Activated B cell treated with CpG ODN at 0.5 μM for 24 hours (primary cell): ENCODE data around the gene EXOC6. TPM values are rescaled to one million over a fixed set of nuclear protein-coding genes. Genes with fewer than 3 reads are reported as not detected.

Source experiments
- ATAC-seq: fragments of 200-7000 bp; cut with Tn5 transposase; one replicate; pipeline ENCODE4 v1.10.0; 2021; ENCODE audit warnings: low read depth, mild to moderate bottlenecking, moderate library complexity
- CTCF ChIA-PET: fragments of 350-600 bp; sonication (Branson Sonifier 250); formaldehyde crosslinking; loops from one replicate; lab custom pipeline; 2021; ENCODE audit warnings: antibody characterized with exemption; lab: Charles Lee
- POLR2A ChIA-PET: fragments of 350-600 bp; sonication (Branson Sonifier 250); formaldehyde crosslinking; loops from one replicate; lab custom pipeline; 2021; ENCODE audit warnings: antibody characterized with exemption; lab: Charles Lee
- DNase-seq: peaks from one replicate; pipeline ENCODE4 v3.0.0; 2022
- H3K27ac Mint-ChIP-seq: one replicate; pipeline ENCODE4 v1.8.0; 2020; ENCODE audit warnings: mixed read lengths
- H3K27me3 Mint-ChIP-seq: one replicate; pipeline ENCODE4 v1.8.0; 2021; ENCODE audit warnings: mixed read lengths
- H3K36me3 Mint-ChIP-seq: one replicate; pipeline ENCODE4 v1.8.0; 2021; ENCODE audit warnings: low read depth, mixed read lengths
- H3K4me1 Mint-ChIP-seq: one replicate; pipeline ENCODE4 v1.8.0; 2021; ENCODE audit warnings: mixed read lengths
- H3K4me3 Mint-ChIP-seq: one replicate; pipeline ENCODE4 v1.8.0; 2020; ENCODE audit warnings: mild to moderate bottlenecking, mixed read lengths
- H3K9me3 Mint-ChIP-seq: one replicate; pipeline ENCODE4 v1.8.0; 2020; ENCODE audit warnings: mixed read lengths
- intact Hi-C: fragments of 100-400 bp; cut with micrococcal nuclease; formaldehyde crosslinking; loops from one replicate; pipeline ENCODE4 v1.15.1; 2024
- total RNA-seq: library from RNA; stranded (reverse); gene quantifications from 2 replicates; pipeline ENCODE4 v1.2.3, GENCODE V29; 2022
- TF ChIP-seq, protein P1 (sequence below): fragments of 200-600 bp; IDR thresholded peaks from one replicate; pipeline ENCODE4 v1.8.0; 2022; ENCODE audit warnings: antibody characterized with exemption, mild to moderate bottlenecking

The EXOC6 gene
- total RNA-seq, 1 donor from 2014 or later = 17.3 TPM

DNA sequence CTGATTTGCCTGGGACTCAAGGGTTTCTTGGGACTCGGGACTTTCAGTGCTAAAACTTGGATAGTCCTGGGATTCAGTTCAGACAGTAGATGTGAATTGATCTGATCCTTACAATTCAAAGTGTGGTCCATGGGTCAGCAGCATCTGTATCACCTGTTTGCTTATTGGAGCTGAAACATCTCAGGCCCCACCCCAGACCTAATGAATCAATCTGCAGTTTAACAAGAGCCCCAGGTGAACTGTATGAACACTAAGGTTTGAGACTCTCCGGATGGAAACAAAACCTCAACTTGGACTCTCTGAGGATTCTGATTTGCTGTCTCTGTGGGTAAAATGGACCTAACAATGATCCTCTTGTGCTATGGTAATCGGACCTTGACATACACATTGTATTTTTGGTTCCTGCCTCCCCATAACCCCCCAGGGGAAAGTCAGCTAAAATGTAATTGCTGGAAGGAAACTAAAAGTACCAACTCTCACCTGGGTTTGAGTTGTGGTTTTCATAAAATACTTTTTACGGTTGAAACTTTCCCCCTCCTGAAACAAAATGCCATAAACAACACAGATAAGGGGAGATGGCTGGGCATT is 237.0 kb downstream of the EXOC6 start:
- Mint-ChIP-seq H3K36me3 (no peaks in the 10 kb centered on the region), H3K4me1 (no peaks in the 10 kb centered on the region), H3K27me3 (peaks cover 29% of the 10 kb centered on the region), H3K4me3 (no peak overlapping the region), H3K27ac (no peak overlapping the region), H3K9me3 (no peaks in the 10 kb centered on the region)
- ChIA-PET POLR2A (no interaction called here), CTCF (no interaction called here)
- ATAC-seq (no peak), DNase-seq (no peak)
- intact Hi-C loops = no loop called here
- TF ChIP-seq, protein P1, sequence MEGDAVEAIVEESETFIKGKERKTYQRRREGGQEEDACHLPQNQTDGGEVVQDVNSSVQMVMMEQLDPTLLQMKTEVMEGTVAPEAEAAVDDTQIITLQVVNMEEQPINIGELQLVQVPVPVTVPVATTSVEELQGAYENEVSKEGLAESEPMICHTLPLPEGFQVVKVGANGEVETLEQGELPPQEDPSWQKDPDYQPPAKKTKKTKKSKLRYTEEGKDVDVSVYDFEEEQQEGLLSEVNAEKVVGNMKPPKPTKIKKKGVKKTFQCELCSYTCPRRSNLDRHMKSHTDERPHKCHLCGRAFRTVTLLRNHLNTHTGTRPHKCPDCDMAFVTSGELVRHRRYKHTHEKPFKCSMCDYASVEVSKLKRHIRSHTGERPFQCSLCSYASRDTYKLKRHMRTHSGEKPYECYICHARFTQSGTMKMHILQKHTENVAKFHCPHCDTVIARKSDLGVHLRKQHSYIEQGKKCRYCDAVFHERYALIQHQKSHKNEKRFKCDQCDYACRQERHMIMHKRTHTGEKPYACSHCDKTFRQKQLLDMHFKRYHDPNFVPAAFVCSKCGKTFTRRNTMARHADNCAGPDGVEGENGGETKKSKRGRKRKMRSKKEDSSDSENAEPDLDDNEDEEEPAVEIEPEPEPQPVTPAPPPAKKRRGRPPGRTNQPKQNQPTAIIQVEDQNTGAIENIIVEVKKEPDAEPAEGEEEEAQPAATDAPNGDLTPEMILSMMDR = no peak

DNA sequence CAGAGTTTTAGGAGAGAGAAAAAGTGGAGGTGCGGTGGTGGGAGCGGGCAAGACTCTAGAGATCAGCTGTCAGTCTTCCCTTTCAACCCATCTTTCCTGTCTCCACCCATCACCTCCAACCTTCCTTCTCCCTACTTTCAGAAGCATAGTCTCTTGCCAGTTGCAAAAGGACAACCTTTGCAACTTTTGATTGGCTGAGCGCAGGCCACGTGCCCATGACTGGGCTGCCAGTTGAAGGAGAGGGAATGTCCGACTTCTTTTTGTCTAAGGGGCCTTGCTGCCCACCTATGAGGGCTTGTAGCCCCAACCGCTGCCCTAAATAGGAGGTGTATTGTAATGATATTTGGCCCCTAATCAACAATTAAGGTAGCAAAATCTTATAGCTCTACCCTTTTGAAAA is 238.0 kb downstream of the EXOC6 start:
- H3K36me3 Mint-ChIP-seq = no peaks in the 10 kb centered on the region
- ChIA-PET POLR2A (no interaction called here), CTCF (no interaction called here)
- no peak for ATAC-seq
- no peak for DNase-seq
- intact Hi-C loops = no loop called here
- no peak overlapping the region for H3K4me3 Mint-ChIP-seq
- no peaks in the 10 kb centered on the region for H3K4me1 Mint-ChIP-seq
- peaks cover 26% of the 10 kb centered on the region for H3K27me3 Mint-ChIP-seq
- H3K27ac Mint-ChIP-seq = no peak overlapping the region
- H3K9me3 Mint-ChIP-seq = no peaks in the 10 kb centered on the region
- TF ChIP-seq, protein P1 = no peak

GRCh38 chr10:93087846-93088245 is 239.5 kb downstream of the EXOC6 start:
- ChIA-PET CTCF (no interaction called here), POLR2A (no interaction called here)
- Mint-ChIP-seq H3K4me1 (no peaks in the 10 kb centered on the region), H3K9me3 (no peaks in the 10 kb centered on the region), H3K36me3 (no peaks in the 10 kb centered on the region), H3K27me3 (peaks cover 20% of the 10 kb centered on the region), H3K4me3 (no peak overlapping the region), H3K27ac (no peak overlapping the region)
- DNase-seq (no peak), ATAC-seq (no peak)
- TF ChIP-seq, protein P1 = no peak
- intact Hi-C loops = no loop called here

DNA sequence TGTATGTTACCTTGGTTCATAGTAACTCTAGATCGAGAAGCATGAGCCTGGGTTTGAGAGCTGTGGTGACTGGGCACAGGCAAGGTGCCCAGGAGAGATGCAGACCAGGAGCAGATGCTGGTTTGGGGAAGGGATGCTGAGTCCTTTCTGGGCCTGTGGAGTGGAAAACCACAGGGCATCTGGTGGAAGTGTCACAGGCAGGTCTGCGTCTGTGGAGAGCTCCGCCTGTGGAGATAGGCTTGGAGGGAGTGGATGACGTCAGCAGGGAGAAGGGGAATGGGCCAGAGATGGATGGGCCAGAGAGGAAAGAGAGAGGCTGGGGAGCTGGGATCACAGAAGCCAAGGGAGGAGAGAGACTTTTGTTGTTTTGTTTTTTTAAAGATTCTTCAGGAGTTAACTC is 240.1 kb downstream of the EXOC6 start:
- peaks cover 22% of the 10 kb centered on the region for H3K27me3 Mint-ChIP-seq
- DNase-seq (no peak), ATAC-seq (no peak)
- H3K9me3 Mint-ChIP-seq = no peaks in the 10 kb centered on the region
- CTCF ChIA-PET = no interaction called here
- H3K36me3 Mint-ChIP-seq = no peaks in the 10 kb centered on the region
- POLR2A ChIA-PET = no interaction called here
- TF ChIP-seq, protein P1 = no peak
- H3K4me1 Mint-ChIP-seq = no peaks in the 10 kb centered on the region
- no peak overlapping the region for H3K4me3 Mint-ChIP-seq
- no peak overlapping the region for H3K27ac Mint-ChIP-seq
- intact Hi-C loops = no loop called here

- ATAC-seq (no peak), DNase-seq (no peak)
- Mint-ChIP-seq H3K27ac (no peak overlapping the region), H3K36me3 (no peaks in the 10 kb centered on the region), H3K4me3 (no peak overlapping the region), H3K27me3 (peaks cover 18% of the 10 kb centered on the region), H3K9me3 (no peaks in the 10 kb centered on the region), H3K4me1 (no peaks in the 10 kb centered on the region)
- POLR2A ChIA-PET = no interaction called here
- intact Hi-C loops = no loop called here
- TF ChIP-seq, protein P1 = no peak
- CTCF ChIA-PET = no interaction called here
Measured at GRCh38 chr10:93090619-93091018, 242.3 kb downstream of the EXOC6 start.
